PC-9 (cell line): Measurements from ENCODE around the gene TBX2. TPM values are rescaled to one million over a fixed set of nuclear protein-coding genes. Genes with fewer than 3 reads are reported as not detected.

ENCODE experiments used
- BruUV-seq: library from RNA; stranded (reverse); fragments of 400-500 nt; replicated peaks from 2 replicates; lab custom pipeline; 2021; lab: Mats Ljungman, UMichigan
- CTCF ChIA-PET: fragments of 300-600 bp; sonication (Branson Sonifier 250); formaldehyde crosslinking; loops from one replicate; lab custom pipeline; 2022; ENCODE audit warnings: antibody characterized with exemption; lab: Charles Lee
- POLR2A ChIA-PET: fragments of 300-600 bp; sonication (Branson Sonifier 250); formaldehyde crosslinking; loops from one replicate; lab custom pipeline; 2022; ENCODE audit warnings: antibody characterized with exemption; ENCODE audit not compliant: unreplicated experiment; lab: Charles Lee
- DNase-seq, 2 experiments: peaks; one replicate each; pipeline versions ENCODE4 v3.0.0 to v3.0.0-alpha.2; 2015 to 2022; ENCODE audit warnings: mixed read lengths in 1 of 2
- H2AFZ ChIP-seq: fragments of 200-600 bp; sonication (generic); 2 replicates; pipeline ENCODE4 v1.8.1; 2017; ENCODE audit warnings: antibody characterized with exemption
- H3F3A ChIP-seq: fragments of 200-600 bp; sonication (generic); 2 replicates; pipeline ENCODE4 v1.8.1; 2017; ENCODE audit warnings: antibody characterized with exemption, mild to moderate bottlenecking, low read depth; ENCODE audit not compliant: insufficient read depth
- H3K27ac ChIP-seq: fragments of 200-600 bp; sonication (generic); 2 replicates; pipeline ENCODE4 v1.6.1; 2016; ENCODE audit warnings: mixed run types
- H3K27me3 ChIP-seq: fragments of 200-600 bp; sonication (generic); 2 replicates; pipeline ENCODE4 v1.6.1; 2016; ENCODE audit warnings: low read depth, mixed run types; ENCODE audit not compliant: insufficient read depth
- H3K36me3 ChIP-seq: fragments of 200-600 bp; sonication (generic); 2 replicates; pipeline ENCODE4 v1.6.1; 2016; ENCODE audit warnings: low read depth, mixed run types
- H3K4me1 ChIP-seq: fragments of 200-600 bp; sonication (generic); replicated peaks from 2 replicates; pipeline ENCODE4 v1.6.1; 2016; ENCODE audit warnings: mixed run types; ENCODE audit not compliant: insufficient read depth
- H3K4me2 ChIP-seq: fragments of 200-600 bp; sonication (generic); 2 replicates; pipeline ENCODE4 v1.6.1; 2017; ENCODE audit warnings: mixed run types
- H3K4me3 ChIP-seq: fragments of 200-600 bp; sonication (generic); 2 replicates; pipeline ENCODE4 v1.6.1; 2016; ENCODE audit warnings: mixed run types
- H3K79me2 ChIP-seq: fragments of 200-600 bp; sonication (generic); 2 replicates; pipeline ENCODE4 v1.6.1; 2017; ENCODE audit warnings: low read depth, mixed run types
- H3K9me2 ChIP-seq: fragments of 200-600 bp; sonication (generic); 2 replicates; pipeline ENCODE4 v1.8.1; 2017; ENCODE audit warnings: mild to moderate bottlenecking; ENCODE audit not compliant: insufficient read depth
- H3K9me3 ChIP-seq: fragments of 200-600 bp; sonication (generic); 2 replicates; pipeline ENCODE4 v1.8.1; 2016; ENCODE audit warnings: low read depth; ENCODE audit not compliant: insufficient read depth
- H4K20me1 ChIP-seq: fragments of 200-600 bp; sonication (generic); 2 replicates; pipeline ENCODE4 v1.8.1; 2017; ENCODE audit not compliant: insufficient read depth
- EZH2 ChIP-seq: fragments of 200-600 bp; sonication (generic); IDR thresholded peaks from 2 replicates; pipeline ENCODE4 v1.8.0; 2017; ENCODE audit warnings: antibody characterized with exemption, low read depth
- intact Hi-C: fragments of 100-400 bp; cut with micrococcal nuclease; formaldehyde crosslinking; loops from one replicate; pipeline ENCODE4 v1.10.0; 2022; ENCODE audit not compliant: unreplicated experiment
- total RNA-seq: library from RNA; stranded (reverse); gene quantifications from 2 replicates; pipeline ENCODE4 v1.2.3, GENCODE V29; 2021
- TF ChIP-seq, protein P1 (sequence below): fragments of 200-600 bp; sonication (generic); conservative IDR thresholded peaks from 2 replicates; pipeline ENCODE4 v1.6.1; 2017; ENCODE audit warnings: mixed run types, antibody characterized with exemption, mild to moderate bottlenecking, moderate library complexity

The TBX2 gene
- total RNA-seq, 1 experiment from 2014 or later = 0.44 TPM

DNA sequence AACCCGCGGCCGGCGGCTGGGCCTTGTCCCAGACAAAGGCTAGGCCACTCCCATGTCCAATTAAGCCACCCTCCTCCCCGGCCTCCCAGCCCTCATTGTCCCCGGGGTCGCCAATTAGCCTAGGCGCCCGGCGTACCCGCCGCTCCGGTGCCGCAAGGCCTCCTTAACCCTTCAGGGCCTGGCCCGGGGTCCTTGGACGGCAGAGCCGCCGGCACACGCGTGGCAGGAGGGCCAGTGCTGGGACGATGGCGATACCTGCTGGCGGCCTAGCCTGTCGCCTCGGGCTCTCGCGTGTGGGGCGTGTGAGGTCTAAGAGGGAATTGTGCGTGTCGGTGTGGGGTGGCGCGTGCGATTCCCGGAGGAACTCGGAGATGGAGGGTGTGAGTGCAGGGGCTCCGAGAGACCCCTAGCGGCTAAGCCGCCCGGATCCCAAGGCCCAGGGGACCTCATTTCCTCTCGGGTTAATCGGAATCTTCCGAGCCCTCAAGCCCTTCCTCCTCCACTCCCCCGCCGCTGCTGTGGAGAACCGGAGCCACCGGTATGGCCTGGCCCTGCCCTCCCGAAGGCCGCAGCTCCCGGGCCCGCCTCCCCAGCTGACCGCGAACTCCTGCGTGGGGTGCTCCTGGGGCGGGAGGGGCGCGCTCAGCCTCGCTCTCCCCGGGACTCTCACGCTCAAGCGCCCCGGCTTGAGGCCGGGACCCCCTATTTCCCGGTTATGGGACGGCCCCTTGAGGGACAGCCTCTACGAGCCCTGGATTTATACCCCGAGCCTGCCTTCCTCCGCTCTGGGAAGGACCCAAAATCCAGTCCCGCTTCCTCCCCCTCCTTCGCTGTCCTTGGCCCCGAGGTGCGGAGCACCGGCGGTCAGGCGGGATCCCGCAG lies 11.9 kb downstream of the TBX2 start:
- no peaks in the 10 kb centered on the region for H3F3A ChIP-seq
- no peaks in the 10 kb centered on the region for H4K20me1 ChIP-seq
- H3K4me3 ChIP-seq = peak overlapping the region; percentile 92
- TSS peak; percentile 62 for BruUV-seq
- CTCF ChIA-PET = interaction anchor here (0.6 to 1.9 kb wide), 11 partner anchors 156 to 817 kb away, joined by 3 to 7 read pairs (median 3); partner anchors contain the start of gene BCAS3
- H3K27ac ChIP-seq = peak overlapping the region; percentile 27
- intact Hi-C loops = loop anchor here (1.0 to 5.0 kb wide), 6 partner anchors 164 to 697 kb away; no protein-coding TSS in a partner anchor
- H3K79me2 ChIP-seq = no peaks in the 10 kb centered on the region
- peak; percentile 52 to 79 for DNase-seq
- H3K9me2 ChIP-seq = no peaks in the 10 kb centered on the region
- POLR2A ChIA-PET = interaction anchor here (0.6 to 0.7 kb wide), 4 partner anchors 157 to 654 kb away, joined by 3 to 8 read pairs (median 4); no protein-coding TSS in a partner anchor
- peak overlapping the region; percentile 99 for H2AFZ ChIP-seq
- no peaks in the 10 kb centered on the region for H3K36me3 ChIP-seq
- H3K9me3 ChIP-seq = no peaks in the 10 kb centered on the region
- H3K4me2 ChIP-seq = peak overlapping the region; percentile 93
- TF ChIP-seq, protein P1, sequence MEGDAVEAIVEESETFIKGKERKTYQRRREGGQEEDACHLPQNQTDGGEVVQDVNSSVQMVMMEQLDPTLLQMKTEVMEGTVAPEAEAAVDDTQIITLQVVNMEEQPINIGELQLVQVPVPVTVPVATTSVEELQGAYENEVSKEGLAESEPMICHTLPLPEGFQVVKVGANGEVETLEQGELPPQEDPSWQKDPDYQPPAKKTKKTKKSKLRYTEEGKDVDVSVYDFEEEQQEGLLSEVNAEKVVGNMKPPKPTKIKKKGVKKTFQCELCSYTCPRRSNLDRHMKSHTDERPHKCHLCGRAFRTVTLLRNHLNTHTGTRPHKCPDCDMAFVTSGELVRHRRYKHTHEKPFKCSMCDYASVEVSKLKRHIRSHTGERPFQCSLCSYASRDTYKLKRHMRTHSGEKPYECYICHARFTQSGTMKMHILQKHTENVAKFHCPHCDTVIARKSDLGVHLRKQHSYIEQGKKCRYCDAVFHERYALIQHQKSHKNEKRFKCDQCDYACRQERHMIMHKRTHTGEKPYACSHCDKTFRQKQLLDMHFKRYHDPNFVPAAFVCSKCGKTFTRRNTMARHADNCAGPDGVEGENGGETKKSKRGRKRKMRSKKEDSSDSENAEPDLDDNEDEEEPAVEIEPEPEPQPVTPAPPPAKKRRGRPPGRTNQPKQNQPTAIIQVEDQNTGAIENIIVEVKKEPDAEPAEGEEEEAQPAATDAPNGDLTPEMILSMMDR = 0 out of 2 replicates have a peak, but pooled peaks have one; percentile 19
- TF ChIP-seq EZH2 = no peak
- 0 out of 2 replicates have a peak, but pooled peaks cover 6% of the 10 kb centered on the region for H3K4me1 ChIP-seq
- no peaks in the 10 kb centered on the region for H3K27me3 ChIP-seq

DNA sequence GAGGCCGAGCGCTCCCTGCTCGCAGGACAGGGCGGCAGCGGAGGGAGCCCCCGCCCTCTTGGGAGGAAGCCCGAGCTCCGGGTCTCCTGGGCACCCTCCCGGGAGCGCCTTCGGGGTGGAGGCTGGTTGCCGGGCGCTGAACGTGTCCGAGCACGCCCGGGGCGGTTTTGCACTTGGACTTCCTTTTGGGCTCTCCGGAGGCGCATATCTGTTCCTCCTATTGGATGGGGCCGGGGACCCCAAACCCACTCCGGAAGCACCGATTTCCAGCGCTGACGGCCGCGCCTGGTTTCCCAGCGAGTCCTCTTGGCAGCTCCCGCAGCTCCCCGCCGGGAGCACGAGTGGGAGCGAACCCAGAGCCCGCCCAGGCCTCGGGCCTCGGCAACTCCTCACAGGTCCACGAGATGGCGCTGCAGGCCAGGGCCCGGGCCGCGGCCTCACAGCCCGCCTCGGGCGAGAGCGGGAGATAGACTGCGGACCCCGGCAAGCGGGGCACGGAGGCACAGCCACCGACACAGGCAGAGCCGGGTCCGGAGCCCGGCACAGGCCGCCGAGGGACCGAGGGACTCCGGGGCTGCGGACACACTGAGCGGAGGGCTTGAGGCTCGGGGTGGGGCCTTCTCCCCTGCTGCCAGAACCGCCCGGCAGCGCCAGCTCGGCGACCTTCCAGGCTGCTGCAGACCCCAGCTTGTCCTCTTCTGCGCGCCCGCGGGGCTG lies 12.7 kb downstream of the TBX2 start:
- intact Hi-C loops = loop anchor here (1.0 to 5.0 kb wide), 4 partner anchors 163 to 425 kb away; no protein-coding TSS in a partner anchor
- H3F3A ChIP-seq = no peaks in the 10 kb centered on the region
- TF ChIP-seq, protein P1 = peak; percentile 99
- TF ChIP-seq EZH2 = no peak
- H3K27ac ChIP-seq = peak overlapping the region; percentile 27
- H3K4me2 ChIP-seq = peak overlapping the region; percentile 93
- H3K27me3 ChIP-seq = no peaks in the 10 kb centered on the region
- DNase-seq = peak; percentile 63 to 89
- no TSS peak for BruUV-seq
- H3K36me3 ChIP-seq = no peaks in the 10 kb centered on the region
- H2AFZ ChIP-seq = peak overlapping the region; percentile 99
- ChIA-PET POLR2A (interaction anchor here (0.6 to 0.7 kb wide), 5 partner anchors 156 to 654 kb away, joined by 3 to 8 read pairs (median 4); no protein-coding TSS in a partner anchor), CTCF (interaction anchor here (0.6 to 1.9 kb wide), 12 partner anchors 155 to 817 kb away, joined by 3 to 7 read pairs (median 3); partner anchors contain the start of gene BCAS3)
- 0 out of 2 replicates have a peak, but pooled peaks cover 6% of the 10 kb centered on the region for H3K4me1 ChIP-seq
- H3K79me2 ChIP-seq = no peaks in the 10 kb centered on the region
- H3K4me3 ChIP-seq = peak overlapping the region; percentile 92
- H3K9me2 ChIP-seq = no peaks in the 10 kb centered on the region
- no peaks in the 10 kb centered on the region for H4K20me1 ChIP-seq
- H3K9me3 ChIP-seq = no peaks in the 10 kb centered on the region
